ENCODE measurements around the gene HTR3D.
"Not testable (repeated sequence)": the region's sequence is repeated elsewhere in the genome, so short reads cannot be mapped to it uniquely, and the experiment has no call there.

Gene HTR3D

GRCh38 chr3:184016811-184017671 lies 14.5 kb upstream of the HTR3D start:
- DNase-seq (ENCODE audit: low read depth), result peak; percentile 47
- TF ChIP-seq, protein P1, sequence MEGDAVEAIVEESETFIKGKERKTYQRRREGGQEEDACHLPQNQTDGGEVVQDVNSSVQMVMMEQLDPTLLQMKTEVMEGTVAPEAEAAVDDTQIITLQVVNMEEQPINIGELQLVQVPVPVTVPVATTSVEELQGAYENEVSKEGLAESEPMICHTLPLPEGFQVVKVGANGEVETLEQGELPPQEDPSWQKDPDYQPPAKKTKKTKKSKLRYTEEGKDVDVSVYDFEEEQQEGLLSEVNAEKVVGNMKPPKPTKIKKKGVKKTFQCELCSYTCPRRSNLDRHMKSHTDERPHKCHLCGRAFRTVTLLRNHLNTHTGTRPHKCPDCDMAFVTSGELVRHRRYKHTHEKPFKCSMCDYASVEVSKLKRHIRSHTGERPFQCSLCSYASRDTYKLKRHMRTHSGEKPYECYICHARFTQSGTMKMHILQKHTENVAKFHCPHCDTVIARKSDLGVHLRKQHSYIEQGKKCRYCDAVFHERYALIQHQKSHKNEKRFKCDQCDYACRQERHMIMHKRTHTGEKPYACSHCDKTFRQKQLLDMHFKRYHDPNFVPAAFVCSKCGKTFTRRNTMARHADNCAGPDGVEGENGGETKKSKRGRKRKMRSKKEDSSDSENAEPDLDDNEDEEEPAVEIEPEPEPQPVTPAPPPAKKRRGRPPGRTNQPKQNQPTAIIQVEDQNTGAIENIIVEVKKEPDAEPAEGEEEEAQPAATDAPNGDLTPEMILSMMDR (conservative IDR thresholded peaks at IDR 0.05; ENCODE audit: low read length), result 0 out of 2 replicates have a peak, but pooled peaks have one; percentile 27
- H3K4me3 ChIP-seq (ENCODE audit: low read length), result peak overlapping the region; percentile 100

DNA sequence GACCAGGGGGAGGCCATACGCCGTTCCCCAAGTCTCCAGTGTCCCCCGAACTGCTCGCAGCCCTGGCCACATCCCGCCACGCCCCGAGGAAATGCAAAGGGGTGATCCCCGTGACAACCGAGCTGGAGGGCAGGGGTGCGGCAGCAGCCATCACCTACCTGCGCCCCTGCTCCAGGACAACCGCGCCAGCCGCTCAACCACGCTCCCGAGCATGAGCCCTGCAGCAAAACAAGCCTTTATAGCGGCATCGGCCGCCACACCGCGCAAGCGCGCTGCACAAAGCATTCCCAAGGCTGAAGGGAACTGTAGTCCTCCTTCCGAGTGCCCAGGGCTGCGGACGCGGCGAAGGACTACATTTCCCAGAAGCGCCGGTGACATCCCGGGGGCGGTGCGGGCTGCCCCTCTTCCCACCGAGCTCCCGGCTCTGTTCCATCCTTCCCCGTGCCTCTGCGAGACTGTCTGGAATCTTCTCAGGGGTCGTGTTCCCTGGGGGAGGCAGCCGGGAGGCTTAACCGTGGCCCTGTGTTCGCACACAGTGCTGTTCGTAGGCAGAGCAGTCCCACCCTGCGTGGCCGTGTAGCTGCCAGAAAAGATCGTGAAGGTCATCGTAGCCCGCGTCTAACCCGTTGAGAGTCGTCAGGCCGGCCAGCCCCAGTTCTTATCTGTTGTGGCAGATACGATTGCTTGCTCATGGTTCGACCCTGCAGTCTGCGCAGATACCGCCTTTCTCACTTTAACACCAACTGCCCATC lies 13.7 kb upstream of the HTR3D start, which contains the start of gene ABCC5:
Gene ABCC5, minus strand, starts transcription at position 213 of the 752 bp plus-strand sequence. CDS start 3,492 bp downstream, outside the sequence.
- TF ChIP-seq, protein P1 (conservative IDR thresholded peaks at IDR 0.05; ENCODE audit: low read length), result 0 out of 2 replicates have a peak, but pooled peaks have one; percentile 1
- peak within 1 kb of the TSS; percentile 100 for H3K4me3 ChIP-seq (ENCODE audit: low read length)
- peak; percentile 90 for DNase-seq (ENCODE audit: low read depth)

DNA sequence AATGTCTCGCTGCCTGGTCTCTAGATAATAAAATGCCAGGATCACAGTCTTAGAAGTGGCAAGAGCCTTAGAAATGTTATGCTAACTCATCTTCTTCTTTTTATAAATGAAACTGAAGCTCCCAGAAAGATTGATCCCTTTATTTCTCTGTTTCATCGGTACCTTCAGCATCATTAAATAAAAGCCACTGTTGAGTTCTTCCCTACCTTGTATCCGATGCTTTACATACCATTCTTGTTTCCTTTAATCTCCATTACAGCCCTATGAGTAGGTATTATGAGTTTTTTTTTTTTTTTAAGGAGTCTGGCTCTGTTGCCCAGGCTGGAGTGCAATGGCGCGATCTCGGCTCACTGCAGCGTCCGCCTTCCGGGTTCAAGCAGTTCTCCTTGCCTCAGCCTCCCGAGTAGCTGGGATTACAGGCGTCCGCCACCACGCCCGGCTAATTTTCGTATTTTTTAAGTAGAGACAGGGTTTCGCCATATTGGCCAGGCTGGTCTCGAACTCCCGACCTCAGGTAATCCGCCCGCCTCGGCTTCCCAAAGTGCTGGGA lies 13.0 kb upstream of the HTR3D start:
- TF ChIP-seq, protein P1 (conservative IDR thresholded peaks at IDR 0.05; ENCODE audit: low read length), result no peak
- H3K4me3 ChIP-seq (ENCODE audit: low read length), result peak overlapping the region; percentile 100
- no peak for DNase-seq (ENCODE audit: low read depth)

GRCh38 chr3:184022323-184022722 lies 9.2 kb upstream of the HTR3D start:
- H3K4me3 ChIP-seq (ENCODE audit: low read length), result no peak overlapping the region
- TF ChIP-seq, protein P1 (conservative IDR thresholded peaks at IDR 0.05; ENCODE audit: low read length), result no peak
- peak; percentile 16 for DNase-seq (ENCODE audit: low read depth)

DNA sequence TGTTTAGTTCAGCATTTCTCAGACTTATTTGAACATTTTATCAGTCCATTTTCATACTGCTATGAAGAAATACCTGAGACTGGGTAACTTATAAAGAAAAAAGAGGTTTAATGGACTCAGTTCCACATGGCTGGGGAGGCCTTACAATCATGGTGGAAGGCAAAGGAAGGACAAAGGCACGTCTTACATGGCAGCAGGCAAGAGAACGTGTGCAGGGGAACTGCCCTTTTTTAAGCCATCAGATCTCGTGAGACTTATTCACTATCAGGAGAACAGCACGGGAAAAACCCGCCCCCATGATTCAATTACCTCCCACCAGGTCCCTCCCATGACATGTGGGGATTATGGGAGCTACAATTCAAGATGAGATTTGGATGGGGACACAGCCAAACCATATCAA lies 6.3 kb upstream of the HTR3D start:
- not testable (repeated sequence) for DNase-seq (ENCODE audit: low read depth); H3K4me3 ChIP-seq (ENCODE audit: low read length)

GRCh38 chr3:184028275-184028890 lies 3.2 kb upstream of the HTR3D start:
- H3K4me3 ChIP-seq (ENCODE audit: low read length); DNase-seq (ENCODE audit: low read depth): not testable (repeated sequence)

DNA sequence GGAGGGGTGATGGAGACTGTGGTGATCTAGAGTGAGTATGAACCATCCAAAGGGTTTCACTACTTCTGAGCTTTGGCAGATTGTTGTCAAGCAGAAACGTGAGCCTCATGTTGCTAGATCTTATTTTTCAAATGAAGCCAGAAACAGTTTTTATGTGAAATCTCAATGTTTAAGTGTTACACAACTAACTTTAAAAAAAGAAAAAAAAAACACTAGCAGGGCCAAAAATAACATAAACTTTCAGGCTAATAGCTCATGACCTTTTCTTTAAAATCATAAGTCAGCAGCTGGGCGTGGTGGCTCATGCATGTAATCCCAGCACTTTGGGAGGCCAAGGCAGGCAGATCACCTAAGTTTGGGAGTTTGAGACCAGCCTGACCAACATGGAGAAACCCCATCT lies 2.1 kb upstream of the HTR3D start:
- H3K4me3 ChIP-seq (ENCODE audit: low read length), result no peak overlapping the region
- TF ChIP-seq, protein P1 (conservative IDR thresholded peaks at IDR 0.05; ENCODE audit: low read length), result no peak
- no peak for DNase-seq (ENCODE audit: low read depth)
